MCF 10A (cell line): Measurements from ENCODE around the gene DCAF5. TPM values are rescaled to one million over a fixed set of nuclear protein-coding genes. Genes with fewer than 3 reads are reported as not detected.
"Not testable (repeated sequence)": the region's sequence is repeated elsewhere in the genome, so short reads cannot be mapped to it uniquely, and the experiment has no call there.

ENCODE experiments used
- BruUV-seq: library from RNA; stranded (reverse); fragments of 400-500 nt; replicated peaks from 2 replicates; lab custom pipeline; 2021; lab: Mats Ljungman, UMichigan
- CTCF ChIA-PET: fragments of 300-600 bp; sonication (Branson Sonifier 250); formaldehyde crosslinking; extraction: SDS; loops from one replicate; lab custom pipeline; 2021; ENCODE audit warnings: antibody characterized with exemption, inconsistent platforms; lab: Yijun Ruan, JAX
- POLR2A ChIA-PET: fragments of 300-600, 350-650 bp; sonication (Branson Sonifier 250); formaldehyde crosslinking; extraction: SDS; loops from one replicate; lab custom pipeline; 2020; ENCODE audit warnings: antibody characterized with exemption, inconsistent platforms; lab: Yijun Ruan, JAX
- DNase-seq: peaks from one replicate; pipeline ENCODE4 v3.0.0-alpha.2; 2018; ENCODE audit not compliant: unreplicated experiment
- H3K27ac Mint-ChIP-seq: one replicate; pipeline ENCODE4 v1.8.0; 2022; ENCODE audit warnings: mild to moderate bottlenecking, low read depth, mixed read lengths; ENCODE audit not compliant: unreplicated experiment
- H3K27me3 Mint-ChIP-seq: one replicate; pipeline ENCODE4 v1.8.0; 2022; ENCODE audit warnings: mixed read lengths; ENCODE audit not compliant: insufficient read depth, unreplicated experiment
- H3K36me3 Mint-ChIP-seq: one replicate; pipeline ENCODE4 v1.8.0; 2022; ENCODE audit warnings: mild to moderate bottlenecking, moderate library complexity, mixed read lengths; ENCODE audit not compliant: insufficient read depth, unreplicated experiment
- H3K4me1 Mint-ChIP-seq: one replicate; pipeline ENCODE4 v1.8.0; 2022; ENCODE audit warnings: mixed read lengths; ENCODE audit not compliant: insufficient read depth, unreplicated experiment
- H3K4me3 Mint-ChIP-seq: one replicate; pipeline ENCODE4 v1.8.0; 2022; ENCODE audit warnings: mild to moderate bottlenecking, moderate library complexity, mixed read lengths; ENCODE audit not compliant: unreplicated experiment
- H3K9me3 Mint-ChIP-seq: one replicate; pipeline ENCODE4 v1.8.0; 2022; ENCODE audit warnings: mixed read lengths; ENCODE audit not compliant: unreplicated experiment
- CTCF ChIP-seq: fragments of 200-600 bp; IDR thresholded peaks from one replicate; pipeline ENCODE4 v1.8.0; 2022; ENCODE audit warnings: antibody characterized with exemption, mild to moderate bottlenecking; ENCODE audit not compliant: unreplicated experiment
- intact Hi-C: fragments of 100-400 bp; cut with micrococcal nuclease; formaldehyde crosslinking; loops from 2 replicates; pipeline ENCODE4 v1.14.1; 2022
- total RNA-seq: library from RNA; stranded (reverse); gene quantifications from 2 replicates; pipeline ENCODE4 v1.2.3, GENCODE V29; 2022

Gene DCAF5
- total RNA-seq, 1 experiment from 2014 or later, result 37.7 TPM

GRCh38 chr14:69191340-69192111 lies 38.6 kb upstream of the DCAF5 start, which contains the start of gene EXD2:
Gene EXD2, plus strand, starts transcription at chr14:69191498. Its CDS starts 17,973 bp downstream, at chr14:69209471.
- peak; percentile 92 for DNase-seq
- peaks cover 6% of the 10 kb centered on the region for H3K4me1 Mint-ChIP-seq
- peak within 1 kb of the TSS; percentile 95 for H3K27ac Mint-ChIP-seq
- TF ChIP-seq CTCF, result no peak
- no peaks in the 10 kb centered on the region for H3K27me3 Mint-ChIP-seq
- CTCF ChIA-PET, result interaction anchor here (0.6 to 3.3 kb wide), 5 partner anchors 15 to 62 kb away, joined by 3 to 17 read pairs (median 4); no protein-coding TSS in a partner anchor
- peaks cover 6% of the 10 kb centered on the region for H3K36me3 Mint-ChIP-seq
- POLR2A ChIA-PET, result interaction anchor here (0.6 to 3.7 kb wide), 20 partner anchors 11 to 1065 kb away, joined by 3 to 58 read pairs (median 4); partner anchors contain the start of genes DCAF5, ERH and SLC39A9
- peak within 1 kb of the TSS; percentile 94 for H3K4me3 Mint-ChIP-seq
- BruUV-seq, result no TSS peak
- intact Hi-C loops, result loop anchor here (2.0 kb wide), 2 partner anchors 41 to 63 kb away; no protein-coding TSS in a partner anchor
- H3K9me3 Mint-ChIP-seq, result peaks cover 7% of the 10 kb centered on the region

GRCh38 chr14:69190191-69190590 lies 37.3 kb upstream of the DCAF5 start:
- peaks cover 6% of the 10 kb centered on the region for H3K36me3 Mint-ChIP-seq
- no peak overlapping the region for H3K4me3 Mint-ChIP-seq
- POLR2A ChIA-PET, result interaction anchor here (0.6 to 3.7 kb wide), 6 partner anchors 10 to 523 kb away, joined by 3 to 58 read pairs (median 14); partner anchors contain the start of genes DCAF5, ERH and SLC39A9
- DNase-seq, result no peak
- intact Hi-C loops, result loop anchor here (2.0 kb wide), 2 partner anchors 39 to 61 kb away; no protein-coding TSS in a partner anchor
- no peaks in the 10 kb centered on the region for H3K27me3 Mint-ChIP-seq
- H3K27ac Mint-ChIP-seq, result no peak overlapping the region
- CTCF ChIA-PET, result interaction anchor here (0.5 to 3.3 kb wide), 3 partner anchors 9 to 510 kb away, joined by 3 to 17 read pairs (median 3); no protein-coding TSS in a partner anchor
- peaks cover 6% of the 10 kb centered on the region for H3K4me1 Mint-ChIP-seq
- peaks cover 7% of the 10 kb centered on the region for H3K9me3 Mint-ChIP-seq
- TF ChIP-seq CTCF, result no peak
- BruUV-seq, result no TSS peak

GRCh38 chr14:69183735-69184134 lies 30.8 kb upstream of the DCAF5 start:
- TF ChIP-seq CTCF, result no peak
- CTCF ChIA-PET, result interaction anchor here (0.7 kb wide), 1 partner anchor 59 kb away, joined by 3 read pairs; no protein-coding TSS in a partner anchor
- no peaks in the 10 kb centered on the region for H3K36me3 Mint-ChIP-seq
- POLR2A ChIA-PET, result no interaction called here
- no peak overlapping the region for H3K27ac Mint-ChIP-seq
- peaks cover 7% of the 10 kb centered on the region for H3K9me3 Mint-ChIP-seq
- no peaks in the 10 kb centered on the region for H3K4me1 Mint-ChIP-seq
- no TSS peak for BruUV-seq
- H3K4me3 Mint-ChIP-seq, result no peak overlapping the region
- no peaks in the 10 kb centered on the region for H3K27me3 Mint-ChIP-seq
- DNase-seq, result peak; percentile 6
- intact Hi-C loops, result no loop called here

- H3K27ac Mint-ChIP-seq, BruUV-seq, H3K9me3 Mint-ChIP-seq, CTCF ChIA-PET, H3K4me1 Mint-ChIP-seq, H3K4me3 Mint-ChIP-seq, intact Hi-C loops, H3K36me3 Mint-ChIP-seq, POLR2A ChIA-PET, H3K27me3 Mint-ChIP-seq, DNase-seq: not testable (repeated sequence)
Measured at GRCh38 chr14:69182580-69182979, 29.7 kb upstream of the DCAF5 start.
